ENCODE results near the gene ARMC9. TPM values are rescaled to one million over a fixed set of nuclear protein-coding genes. Genes with fewer than 3 reads are reported as not detected.
"Not testable (repeated sequence)": the region's sequence is repeated elsewhere in the genome, so short reads cannot be mapped to it uniquely, and the experiment has no call there.

Gene ARMC9
- total and polyA plus RNA-seq, 2 experiments from 2014 or later = 22.5 to 23.7 TPM

DNA sequence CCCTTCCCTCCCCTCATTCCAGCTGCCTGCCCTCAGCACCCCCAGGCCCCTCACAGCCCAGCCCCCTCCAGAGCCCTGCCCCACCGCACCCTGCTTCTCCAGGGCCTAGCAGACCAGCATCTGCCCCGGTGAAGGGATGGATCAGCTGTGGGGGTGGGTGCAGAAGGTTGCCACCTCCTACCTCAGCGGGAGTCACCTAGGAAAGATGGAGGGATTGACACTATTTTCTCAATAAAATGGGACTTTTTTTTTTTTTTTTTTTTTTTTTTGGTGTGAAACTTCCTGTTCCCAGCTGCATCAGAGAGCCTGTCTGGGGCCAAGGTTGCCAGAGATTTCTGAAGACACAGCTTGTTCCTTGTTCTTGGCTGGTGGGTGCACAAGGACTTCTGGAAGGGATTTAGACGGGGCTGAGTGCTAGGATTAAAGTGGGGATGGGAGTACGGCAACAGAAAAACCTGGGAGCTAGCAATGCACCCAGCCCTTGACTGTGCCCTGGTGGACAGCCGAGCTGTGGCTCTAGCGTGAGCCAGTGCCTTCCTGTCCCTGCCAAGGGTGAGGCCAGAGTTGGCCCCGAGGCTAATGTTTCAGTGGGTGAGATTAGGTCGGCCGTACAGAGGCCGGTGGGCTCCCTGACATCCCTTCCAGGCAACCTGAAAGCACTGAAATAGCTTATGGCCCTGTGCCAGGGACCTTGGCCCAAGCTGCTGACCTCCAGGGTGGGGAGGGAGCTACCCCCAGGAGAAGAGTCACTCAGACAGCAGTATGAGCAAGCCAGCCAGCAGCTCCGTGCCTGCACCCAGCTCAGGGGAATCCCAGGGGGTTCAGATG is 201.6 kb downstream of the ARMC9 start:
- Histone ChIP-seq H3K79me2 (no peaks in the 10 kb centered on the region), H3K36me3 (replicated peaks; ENCODE audit: insufficient read depth, low read depth) (no peaks in the 10 kb centered on the region), H3K27ac (peak overlapping the region; percentile 24), H3K4me3 (no peak overlapping the region), H3K9me3 (ENCODE audit: low read depth) (no peaks in the 10 kb centered on the region), H2AFZ (no peak overlapping the region), H3K4me1 (ENCODE audit: insufficient read depth) (peaks cover 14% of the 10 kb centered on the region), H3K4me2 (peak overlapping the region; percentile 15), H3K9me2 (replicated peaks; ENCODE audit: insufficient read depth) (no peaks in the 10 kb centered on the region), H4K20me1 (ENCODE audit: insufficient read depth, poor library complexity, severe bottlenecking) (no peaks in the 10 kb centered on the region), H3K27me3 (peaks cover 10% of the 10 kb centered on the region)
- TF ChIP-seq EZH2 (IDR thresholded peaks at IDR 0.05; ENCODE audit: borderline replicate concordance) (no peak), EZH2phosphoT487 (IDR thresholded peaks at IDR 0.05; ENCODE audit: low read depth, severe bottlenecking, unreplicated experiment) (no peak)
- TF ChIP-seq, protein P1, sequence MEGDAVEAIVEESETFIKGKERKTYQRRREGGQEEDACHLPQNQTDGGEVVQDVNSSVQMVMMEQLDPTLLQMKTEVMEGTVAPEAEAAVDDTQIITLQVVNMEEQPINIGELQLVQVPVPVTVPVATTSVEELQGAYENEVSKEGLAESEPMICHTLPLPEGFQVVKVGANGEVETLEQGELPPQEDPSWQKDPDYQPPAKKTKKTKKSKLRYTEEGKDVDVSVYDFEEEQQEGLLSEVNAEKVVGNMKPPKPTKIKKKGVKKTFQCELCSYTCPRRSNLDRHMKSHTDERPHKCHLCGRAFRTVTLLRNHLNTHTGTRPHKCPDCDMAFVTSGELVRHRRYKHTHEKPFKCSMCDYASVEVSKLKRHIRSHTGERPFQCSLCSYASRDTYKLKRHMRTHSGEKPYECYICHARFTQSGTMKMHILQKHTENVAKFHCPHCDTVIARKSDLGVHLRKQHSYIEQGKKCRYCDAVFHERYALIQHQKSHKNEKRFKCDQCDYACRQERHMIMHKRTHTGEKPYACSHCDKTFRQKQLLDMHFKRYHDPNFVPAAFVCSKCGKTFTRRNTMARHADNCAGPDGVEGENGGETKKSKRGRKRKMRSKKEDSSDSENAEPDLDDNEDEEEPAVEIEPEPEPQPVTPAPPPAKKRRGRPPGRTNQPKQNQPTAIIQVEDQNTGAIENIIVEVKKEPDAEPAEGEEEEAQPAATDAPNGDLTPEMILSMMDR (IDR thresholded peaks at IDR 0.05; ENCODE audit: poor library complexity) = no peak
- WGBS (ENCODE audit: low lambda C conversion rate, missing lambda C conversion rate) = 64% methylated on average over 11 of the region's 12 CpGs
- DNase-seq (ENCODE audit: low spot score) = peak; percentile 31

DNA sequence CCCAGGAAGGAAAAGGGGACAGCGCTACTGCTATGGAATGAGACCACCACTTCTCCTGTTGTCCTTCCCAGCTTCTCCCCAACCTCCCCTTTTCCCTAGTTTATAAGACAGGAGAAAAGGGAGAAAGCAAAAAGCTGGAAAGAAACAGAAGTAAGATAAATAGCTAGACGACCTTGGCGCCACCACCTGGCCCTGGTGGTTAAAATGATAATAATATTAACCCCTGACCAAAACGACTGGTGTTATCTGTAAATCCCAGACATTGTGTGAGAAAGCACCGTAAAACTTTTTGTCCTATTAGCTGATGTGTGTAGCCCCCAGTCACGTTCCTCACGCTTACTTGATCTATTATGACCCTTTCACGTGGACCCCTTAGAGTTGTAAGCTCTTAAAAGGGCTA is 202.2 kb downstream of the ARMC9 start:
- DNase-seq (ENCODE audit: low spot score); H3K9me2 ChIP-seq (replicated peaks; ENCODE audit: insufficient read depth); H3K4me3 ChIP-seq; H3K36me3 ChIP-seq (replicated peaks; ENCODE audit: insufficient read depth, low read depth); H3K27me3 ChIP-seq; H4K20me1 ChIP-seq (ENCODE audit: insufficient read depth, poor library complexity, severe bottlenecking); H3K9me3 ChIP-seq (ENCODE audit: low read depth); H2AFZ ChIP-seq; H3K79me2 ChIP-seq: not testable (repeated sequence)
- peaks cover 12% of the 10 kb centered on the region for H3K4me1 ChIP-seq (ENCODE audit: insufficient read depth)
- peak overlapping the region; percentile 24 for H3K27ac ChIP-seq
- 41% methylated on average over 8 of the region's 8 CpGs for WGBS (ENCODE audit: low lambda C conversion rate, missing lambda C conversion rate)
- TF ChIP-seq, protein P1 (IDR thresholded peaks at IDR 0.05; ENCODE audit: poor library complexity) = peak; percentile 17
- peak overlapping the region; percentile 15 for H3K4me2 ChIP-seq

DNA sequence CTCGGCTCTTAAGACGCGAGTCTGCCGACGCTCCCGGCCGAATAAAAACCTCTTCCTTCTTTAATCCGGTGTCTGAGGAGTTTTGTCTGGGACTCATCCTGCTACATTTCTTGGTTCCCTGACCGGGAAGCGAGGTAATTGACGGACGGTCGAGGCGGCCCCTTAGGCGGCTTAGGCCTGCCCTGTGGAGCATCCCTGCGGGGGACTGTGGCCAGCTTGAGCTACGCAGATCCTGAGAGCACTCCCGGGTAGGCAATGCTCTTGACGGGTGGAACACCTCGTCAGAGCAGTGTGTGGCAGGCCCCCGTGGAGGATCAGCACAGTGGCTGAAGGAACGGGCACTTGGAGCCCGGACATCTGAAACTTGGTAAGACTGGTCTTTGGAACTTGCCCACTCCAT is 202.7 kb downstream of the ARMC9 start:
- not testable (repeated sequence) for H3K79me2 ChIP-seq; H3K9me3 ChIP-seq (ENCODE audit: low read depth); H3K4me2 ChIP-seq; H3K4me3 ChIP-seq; H3K27me3 ChIP-seq; DNase-seq (ENCODE audit: low spot score); H3K27ac ChIP-seq; H4K20me1 ChIP-seq (ENCODE audit: insufficient read depth, poor library complexity, severe bottlenecking); H3K36me3 ChIP-seq (replicated peaks; ENCODE audit: insufficient read depth, low read depth); H2AFZ ChIP-seq; H3K9me2 ChIP-seq (replicated peaks; ENCODE audit: insufficient read depth)
- peaks cover 12% of the 10 kb centered on the region for H3K4me1 ChIP-seq (ENCODE audit: insufficient read depth)
- 73% methylated on average over 23 of the region's 23 CpGs for WGBS (ENCODE audit: low lambda C conversion rate, missing lambda C conversion rate)

DNA sequence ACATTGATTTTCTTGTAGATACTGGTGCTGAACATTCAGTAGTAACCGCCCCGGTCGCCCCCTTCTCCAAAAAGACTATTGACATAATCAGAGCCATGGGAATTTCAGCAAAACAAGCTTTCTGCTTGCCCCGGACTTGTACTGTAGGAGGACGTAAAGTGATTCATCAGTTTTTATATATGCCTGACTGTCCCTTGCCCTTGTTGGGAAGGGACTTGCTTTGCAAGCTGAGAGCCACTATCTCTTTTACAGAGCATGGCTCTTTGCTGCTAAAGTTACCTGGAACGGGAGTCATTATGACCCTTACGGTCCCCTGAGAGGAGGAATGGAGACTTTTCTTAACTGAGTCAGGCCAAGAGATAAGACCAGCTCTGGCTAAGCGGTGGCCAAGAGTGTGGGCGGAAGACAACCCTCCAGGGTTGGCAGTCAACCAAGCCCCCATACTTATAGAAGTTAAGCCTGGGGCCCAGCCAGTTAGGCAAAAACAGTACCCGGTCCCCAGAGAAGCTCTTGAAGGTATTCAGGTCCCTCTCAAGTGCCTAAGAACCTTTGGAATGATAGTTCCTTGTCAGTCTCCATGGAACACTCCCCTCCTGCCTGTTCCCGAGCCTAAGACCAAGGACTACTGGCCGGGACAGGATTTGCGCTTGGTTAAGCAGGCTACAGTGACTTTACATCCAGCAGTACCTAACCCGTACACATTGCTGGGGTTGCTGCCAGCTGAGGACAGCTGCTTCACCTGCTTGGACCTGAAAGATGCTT is 205.2 kb downstream of the ARMC9 start:
- not testable (repeated sequence) for H3K9me3 ChIP-seq (ENCODE audit: low read depth); H3K79me2 ChIP-seq; H3K9me2 ChIP-seq (replicated peaks; ENCODE audit: insufficient read depth); H3K36me3 ChIP-seq (replicated peaks; ENCODE audit: insufficient read depth, low read depth); DNase-seq (ENCODE audit: low spot score); H4K20me1 ChIP-seq (ENCODE audit: insufficient read depth, poor library complexity, severe bottlenecking); H2AFZ ChIP-seq; H3K27me3 ChIP-seq; H3K4me3 ChIP-seq; H3K4me2 ChIP-seq; H3K27ac ChIP-seq
- peaks cover 12% of the 10 kb centered on the region for H3K4me1 ChIP-seq (ENCODE audit: insufficient read depth)
- WGBS (ENCODE audit: low lambda C conversion rate, missing lambda C conversion rate) = 69% methylated on average over 14 of the region's 14 CpGs

DNA sequence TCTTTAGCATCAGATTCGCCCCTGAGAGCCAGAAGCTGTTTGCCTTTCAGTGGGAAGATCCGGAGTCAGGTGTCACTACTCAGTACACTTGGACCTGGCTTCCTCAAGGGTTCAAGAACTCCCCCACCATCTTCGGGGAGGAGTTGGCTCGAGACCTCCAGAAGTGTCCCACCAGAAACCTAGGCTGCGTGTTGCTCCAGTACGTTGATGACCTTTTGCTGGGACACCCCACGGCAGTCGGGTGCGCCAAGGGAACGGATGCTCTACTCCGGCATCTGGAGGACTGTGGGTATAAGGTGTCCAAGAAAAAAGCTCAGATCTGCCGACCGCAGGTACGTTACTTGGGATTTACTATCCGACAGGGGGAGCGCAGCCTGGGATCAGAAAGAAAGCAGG is 205.8 kb downstream of the ARMC9 start:
- H4K20me1 ChIP-seq (ENCODE audit: insufficient read depth, poor library complexity, severe bottlenecking); H3K79me2 ChIP-seq; H3K9me3 ChIP-seq (ENCODE audit: low read depth); DNase-seq (ENCODE audit: low spot score); H3K9me2 ChIP-seq (replicated peaks; ENCODE audit: insufficient read depth); H3K27ac ChIP-seq; H2AFZ ChIP-seq; H3K4me2 ChIP-seq; H3K36me3 ChIP-seq (replicated peaks; ENCODE audit: insufficient read depth, low read depth); H3K27me3 ChIP-seq; H3K4me3 ChIP-seq: not testable (repeated sequence)
- 89% methylated on average over 16 of the region's 16 CpGs for WGBS (ENCODE audit: low lambda C conversion rate, missing lambda C conversion rate)
- H3K4me1 ChIP-seq (ENCODE audit: insufficient read depth) = peaks cover 12% of the 10 kb centered on the region
